Right atrium auricular region (tissue), 2 donors: Measurements from ENCODE around the gene STX7. TPM values are rescaled to one million over a fixed set of nuclear protein-coding genes. Genes with fewer than 3 reads are reported as not detected.

Source experiments
- DNase-seq: peaks from one replicate; pipeline ENCODE4 v3.0.0-alpha.2; 2019; ENCODE audit warnings: low spot score
- H3K27ac ChIP-seq, 2 donors: fragments of 200-600 bp; sonication (generic); 1 replicate in 1 of 2; 2 replicates in 1 of 2; pipeline ENCODE4 v1.5.1; 2016 to 2019
- H3K27me3 ChIP-seq, 2 donors: fragments of 200-600 bp; sonication (generic); one replicate each; pipeline versions ENCODE4 v1.5.1 to v1.6.0; 2017 to 2019
- H3K36me3 ChIP-seq: fragments of 200-600 bp; sonication (generic); one replicate; pipeline ENCODE4 v1.5.1; 2016
- H3K4me1 ChIP-seq, 2 donors: fragments of 200-600 bp; sonication (generic); one replicate each; pipeline versions ENCODE4 v1.5.1 to v1.6.0; 2017 to 2019
- H3K4me3 ChIP-seq, 2 donors: fragments of 200-600 bp; sonication (generic); 1 replicate in 1 of 2; 2 replicates in 1 of 2; pipeline ENCODE4 v1.5.1; 2017 to 2019; ENCODE audit warnings: mild to moderate bottlenecking in 1 of 2, moderate library complexity in 1 of 2
- H3K9me3 ChIP-seq, 2 donors: fragments of 200-600 bp; sonication (generic); one replicate each; pipeline ENCODE4 v1.5.1; 2019
- CTCF ChIP-seq, 2 donors: fragments of 200-600 bp; sonication (generic); IDR thresholded peaks; one replicate each; pipeline ENCODE4 v1.5.1; 2019; ENCODE audit warnings: antibody characterized with exemption in 2 of 2
- total RNA-seq, 2 donors: library from RNA; depleted of rRNA; stranded (reverse); fragments of >200 nt; gene quantifications; one replicate each; pipeline ENCODE4 v1.1.0, GENCODE V29; 2016

STX7 gene
- total RNA-seq, 2 donors from 2014 or later: 27.0 to 39.9 TPM

DNA sequence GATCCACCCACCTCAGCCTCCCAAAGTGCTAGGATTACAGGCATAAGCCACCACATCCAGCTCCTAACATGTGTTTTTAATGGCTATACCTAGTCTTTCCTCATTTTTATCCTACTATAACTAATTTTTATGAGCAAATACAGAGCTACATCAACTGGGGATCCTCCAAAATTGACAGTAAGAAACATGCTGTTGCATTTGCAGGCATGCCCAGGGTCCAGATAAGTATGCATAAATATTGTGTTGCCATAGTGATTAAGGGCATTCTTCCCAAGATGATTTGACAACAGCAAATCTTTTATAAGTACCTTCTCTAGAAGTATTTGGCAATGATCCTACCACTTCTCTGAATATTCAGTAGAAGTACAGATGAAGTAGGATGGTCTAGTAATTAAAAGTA lies 69.7 kb downstream of the STX7 start:
- no peak for DNase-seq
- Histone ChIP-seq H3K27ac (no peak overlapping the region), H3K4me1 (no peaks in the 10 kb centered on the region), H3K36me3 (no peaks in the 10 kb centered on the region), H3K27me3 (no peaks in the 10 kb centered on the region), H3K4me3 (no peak overlapping the region), H3K9me3 (peaks cover 0 to 16% of the 10 kb centered on the region in 2 donors)
- no peak for TF ChIP-seq CTCF (IDR thresholded peaks at IDR 0.05)

DNA sequence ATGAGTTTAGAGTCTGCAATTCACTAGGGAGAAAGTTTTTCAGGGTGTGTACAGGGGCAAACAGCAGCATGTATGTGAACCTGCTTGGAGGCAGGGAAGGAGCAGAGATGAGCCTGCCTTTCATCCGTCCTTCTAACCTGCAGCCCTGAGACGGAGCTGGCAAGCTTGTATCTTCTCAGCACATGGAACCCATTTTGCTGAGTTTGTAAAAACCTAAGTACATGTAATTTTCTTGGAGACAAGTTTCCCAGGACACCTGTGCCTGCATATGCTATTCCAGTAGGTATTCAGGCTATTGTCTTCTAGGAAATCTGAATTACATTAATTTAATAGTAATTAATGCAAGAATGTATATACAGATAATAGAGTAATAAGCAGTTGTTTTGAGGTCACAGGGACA lies 82.8 kb downstream of the STX7 start:
- H3K4me1 ChIP-seq: no peaks in the 10 kb centered on the region
- no peaks in the 10 kb centered on the region for H3K36me3 ChIP-seq
- no peak overlapping the region for H3K27ac ChIP-seq
- no peak for DNase-seq
- TF ChIP-seq CTCF (IDR thresholded peaks at IDR 0.05): no peak
- no peak overlapping the region for H3K4me3 ChIP-seq
- H3K9me3 ChIP-seq: no peaks in the 10 kb centered on the region
- H3K27me3 ChIP-seq: no peaks in the 10 kb centered on the region

GRCh38 chr6:132425176-132425575 lies 87.7 kb downstream of the STX7 start:
- TF ChIP-seq CTCF (IDR thresholded peaks at IDR 0.05): no peak
- Histone ChIP-seq H3K36me3 (no peaks in the 10 kb centered on the region), H3K27ac (no peak overlapping the region), H3K4me1 (no peaks in the 10 kb centered on the region), H3K27me3 (no peaks in the 10 kb centered on the region), H3K4me3 (no peak overlapping the region), H3K9me3 (peaks cover 0 to 22% of the 10 kb centered on the region in 2 donors)
- no peak for DNase-seq

DNA sequence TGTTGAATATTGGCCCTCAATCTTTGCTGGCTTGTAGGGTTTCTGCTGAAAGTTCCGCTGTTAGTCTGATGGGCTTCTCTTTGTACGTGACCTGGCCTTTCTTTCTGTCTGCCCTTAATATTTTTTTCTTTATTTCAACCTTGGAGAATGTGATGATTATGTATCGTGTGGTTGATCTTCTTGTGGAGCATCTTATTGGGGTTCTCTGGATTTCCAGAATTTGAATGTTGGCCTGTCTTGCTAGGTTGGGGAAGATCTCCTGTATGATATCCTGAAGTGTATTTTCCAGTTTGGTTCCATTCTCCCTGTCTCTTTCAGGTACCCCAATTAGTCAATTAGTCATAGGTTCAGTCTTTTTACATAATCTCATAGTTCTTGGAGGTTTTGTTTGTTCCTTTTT lies 89.1 kb downstream of the STX7 start:
- H3K9me3 ChIP-seq: peaks cover 0 to 23% of the 10 kb centered on the region in 2 donors
- no peak for DNase-seq
- no peak for TF ChIP-seq CTCF (IDR thresholded peaks at IDR 0.05)

GRCh38 chr6:132418235-132418965 lies 94.5 kb downstream of the STX7 start:
- peaks cover 0 to 34% of the 10 kb centered on the region in 2 donors for H3K9me3 ChIP-seq
- no peaks in the 10 kb centered on the region for H3K36me3 ChIP-seq
- H3K4me3 ChIP-seq: no peak overlapping the region
- no peak for DNase-seq
- H3K27me3 ChIP-seq: no peaks in the 10 kb centered on the region
- no peak for TF ChIP-seq CTCF (IDR thresholded peaks at IDR 0.05)
- H3K27ac ChIP-seq: no peak overlapping the region
- no peaks in the 10 kb centered on the region for H3K4me1 ChIP-seq

More for the DNA sequence above, 89.1 kb downstream of the STX7 start:
- H3K4me3 ChIP-seq: no peak overlapping the region
- no peaks in the 10 kb centered on the region for H3K4me1 ChIP-seq
- no peaks in the 10 kb centered on the region for H3K36me3 ChIP-seq
- no peaks in the 10 kb centered on the region for H3K27me3 ChIP-seq
- H3K27ac ChIP-seq: no peak overlapping the region

- no peaks in the 10 kb centered on the region for H3K4me1 ChIP-seq
- H3K9me3 ChIP-seq: peaks cover 0 to 11% of the 10 kb centered on the region in 2 donors
- no peak for DNase-seq
- no peaks in the 10 kb centered on the region for H3K27me3 ChIP-seq
- no peak overlapping the region for H3K27ac ChIP-seq
- no peak for TF ChIP-seq CTCF (IDR thresholded peaks at IDR 0.05)
- H3K36me3 ChIP-seq: no peaks in the 10 kb centered on the region
- no peak overlapping the region for H3K4me3 ChIP-seq
Measured at GRCh38 chr6:132414761-132415160, 98.2 kb downstream of the STX7 start.
